HCT116 (cell line): Measurements from ENCODE around the gene XYLT1. TPM values are rescaled to one million over a fixed set of nuclear protein-coding genes. Genes with fewer than 3 reads are reported as not detected.

ENCODE experiments used
- ATAC-seq: fragments of 200-7000 bp; cut with Tn5 transposase; 2 replicates; pipeline ENCODE4 v1.9.1; 2020; ENCODE audit warnings: mild to moderate bottlenecking, moderate library complexity
- BruUV-seq: library from RNA; stranded (reverse); fragments of 400-500 nt; replicated peaks from 2 replicates; lab custom pipeline; 2021; lab: Mats Ljungman, UMichigan
- CTCF ChIA-PET: fragments of 300-600 bp; sonication (Branson Sonifier 250); formaldehyde crosslinking; loops from one replicate; lab custom pipeline; 2021; ENCODE audit warnings: antibody characterized with exemption; lab: Charles Lee
- POLR2A ChIA-PET: fragments of 300-600, 350-600 bp; sonication (Branson Sonifier 250); formaldehyde crosslinking; loops from one replicate; lab custom pipeline; 2021; ENCODE audit warnings: antibody characterized with exemption; lab: Charles Lee
- RAD21 ChIA-PET, 2 experiments: fragments of 300-600 bp; sonication (Branson Sonifier 250); formaldehyde crosslinking; loops; one replicate each; lab custom pipeline; 2023; ENCODE audit warnings: low total read pairs in 2 of 2; ENCODE audit not compliant: uncharacterized antibody in 2 of 2, unreplicated experiment in 2 of 2, low non-redundant PET in 1 of 2; lab: Charles Lee
- DNase-seq: peaks from one replicate; pipeline ENCODE4 v3.0.0-alpha.2; 2010; ENCODE audit warnings: low read depth, low spot score
- H2AFZ ChIP-seq: fragments of 200-600 bp; shearing (Covaris generic), sonication (generic); 2 replicates; pipeline ENCODE4 v1.6.1; 2017; ENCODE audit warnings: low read depth, mixed run types, mixed read lengths, antibody characterized with exemption, low read length; ENCODE audit not compliant: poor library complexity, severe bottlenecking
- H3K27ac ChIP-seq: 2 replicates; pipeline ENCODE4 v1.5.1; 2012; ENCODE audit warnings: low read depth, low read length
- H3K27me3 ChIP-seq: fragments of 200-600 bp; sonication (generic); 2 replicates; pipeline ENCODE4 v1.6.1; 2016; ENCODE audit warnings: mixed run types, low read length, mixed read lengths; ENCODE audit not compliant: insufficient read depth
- H3K36me3 ChIP-seq, 2 experiments: fragments of 200-500 bp in 1 of 2; fragments of 200-600 bp in 1 of 2; sonication (Bioruptor generic) in 1 of 2; sonication (generic) in 1 of 2; 2 replicates each; pipeline versions ENCODE4 v1.5.1 to v1.6.1; 2014 to 2016; ENCODE audit warnings: low read length in 2 of 2, inconsistent platforms in 1 of 2, mixed read lengths in 1 of 2, mixed run types in 1 of 2; ENCODE audit not compliant: insufficient read depth in 2 of 2, control insufficient read depth in 1 of 2
- H3K4me1 ChIP-seq, 2 experiments: fragments of 200-600 bp in 1 of 2; sonication (generic) in 1 of 2; 2 replicates each; pipeline versions ENCODE4 v1.5.1 to v1.6.1; 2012 to 2017; ENCODE audit warnings: low read length in 2 of 2, inconsistent platforms in 1 of 2, mild to moderate bottlenecking in 1 of 2, mixed read lengths in 1 of 2, mixed run types in 1 of 2, moderate library complexity in 1 of 2; ENCODE audit not compliant: insufficient read depth in 2 of 2, control insufficient read depth in 1 of 2
- H3K4me2 ChIP-seq: fragments of 200-600 bp; sonication (generic); 2 replicates; pipeline ENCODE4 v1.6.1; 2017; ENCODE audit warnings: mixed run types, low read length, mixed read lengths
- H3K4me3 ChIP-seq, 2 experiments: fragments of 200-600 bp in 1 of 2; sonication (generic) in 1 of 2; replicated peaks in 1 of 2; 2 replicates each; pipeline ENCODE4 v1.5.1; 2011 to 2016; ENCODE audit warnings: low read length in 2 of 2, control low read depth in 1 of 2, low read depth in 1 of 2, mild to moderate bottlenecking in 1 of 2, mixed read lengths in 1 of 2, mixed run types in 1 of 2
- H3K79me2 ChIP-seq: fragments of 200-600 bp; sonication (generic); 2 replicates; pipeline ENCODE4 v1.6.1; 2017; ENCODE audit warnings: mild to moderate bottlenecking, mixed run types, low read length, moderate library complexity, mixed read lengths; ENCODE audit not compliant: insufficient read depth
- H3K9ac ChIP-seq: fragments of 200-600 bp; sonication (generic); 2 replicates; pipeline ENCODE4 v1.6.1; 2016; ENCODE audit warnings: low read length, mixed read lengths
- H3K9me2 ChIP-seq: fragments of 200-600 bp; sonication (generic), shearing (Covaris generic); 2 replicates; pipeline ENCODE4 v1.6.1; 2017; ENCODE audit warnings: mixed run types, mild to moderate bottlenecking, moderate library complexity; ENCODE audit not compliant: insufficient read depth
- H3K9me3 ChIP-seq, 2 experiments: fragments of 200-500 bp in 1 of 2; fragments of 200-600 bp in 1 of 2; sonication (Bioruptor generic) in 1 of 2; sonication (generic) in 1 of 2; 2 replicates each; pipeline ENCODE4 v1.6.1; 2014 to 2017; ENCODE audit warnings: low read length in 2 of 2, mixed read lengths in 2 of 2, inconsistent platforms in 1 of 2, low read depth in 1 of 2, mild to moderate bottlenecking in 1 of 2, mixed run types in 1 of 2, moderate library complexity in 1 of 2; ENCODE audit not compliant: control insufficient read depth in 1 of 2, insufficient read depth in 1 of 2
- H4K20me1 ChIP-seq: fragments of 200-600 bp; sonication (generic), shearing (Covaris generic); 2 replicates; pipeline ENCODE4 v1.6.1; 2017; ENCODE audit warnings: mixed run types, mild to moderate bottlenecking, moderate library complexity; ENCODE audit not compliant: insufficient read depth
- CBX3 ChIP-seq: IDR thresholded peaks from 2 replicates; pipeline ENCODE4 v1.6.1; 2012; ENCODE audit warnings: low read depth
- CEBPB ChIP-seq: IDR thresholded peaks from 2 replicates; pipeline ENCODE4 v1.6.1; 2012; ENCODE audit warnings: low read depth
- EGR1 ChIP-seq: IDR thresholded peaks from 2 replicates; pipeline ENCODE4 v1.6.1; 2012; ENCODE audit warnings: low read depth
- ELF1 ChIP-seq: IDR thresholded peaks from 2 replicates; pipeline ENCODE4 v1.6.1; 2012; ENCODE audit warnings: low read depth, borderline replicate concordance
- EZH2phosphoT487 ChIP-seq: fragments of 200-600 bp; IDR thresholded peaks from 2 replicates; pipeline ENCODE4 v1.6.1; 2018; ENCODE audit warnings: antibody characterized with exemption, borderline replicate concordance
- JUND ChIP-seq: IDR thresholded peaks from 2 replicates; pipeline ENCODE4 v1.6.1; 2012
- POLR2AphosphoS5 ChIP-seq: IDR thresholded peaks from 2 replicates; pipeline ENCODE4 v1.6.1; 2011; ENCODE audit warnings: mild to moderate bottlenecking, low read depth, low read length, moderate library complexity
- RAD21 ChIP-seq: IDR thresholded peaks from 2 replicates; pipeline ENCODE4 v1.6.1; 2012; ENCODE audit warnings: low read depth, mild to moderate bottlenecking
- SIN3A ChIP-seq: IDR thresholded peaks from 2 replicates; pipeline ENCODE4 v1.6.1; 2012; ENCODE audit warnings: low read depth
- TCF7L2 ChIP-seq: IDR thresholded peaks from 2 replicates; pipeline ENCODE4 v1.7.0; 2011; ENCODE audit warnings: borderline replicate concordance, inconsistent platforms; ENCODE audit not compliant: insufficient read depth, insufficient read length; ENCODE audit errors: extremely low read depth
- YY1 ChIP-seq: IDR thresholded peaks from 2 replicates; pipeline ENCODE4 v1.6.1; 2011; ENCODE audit warnings: low read length, low read depth, moderate library complexity, mild to moderate bottlenecking; ENCODE audit not compliant: insufficient replicate concordance; ENCODE audit errors: extremely low read depth
- intact Hi-C: fragments of 100-400 bp; cut with micrococcal nuclease; formaldehyde crosslinking; loops from 2 replicates; pipeline ENCODE4 v1.10.0; 2022
- total RNA-seq: library from RNA; stranded (reverse); gene quantifications from one replicate; pipeline ENCODE4 v1.2.1, GENCODE V29; 2021; ENCODE audit not compliant: unreplicated experiment
- TF ChIP-seq, protein P1 (sequence below): IDR thresholded peaks from 2 replicates; pipeline ENCODE4 v1.6.1; 2012; ENCODE audit warnings: low read depth
- TF ChIP-seq, protein P2 (sequence below), 3 experiments: fragments of 200-600 bp in 1 of 3; sonication (generic) in 1 of 3; IDR thresholded peaks in 2 of 3; conservative IDR thresholded peaks in 1 of 3; 2 replicates each; pipeline ENCODE4 v1.5.1; 2012 to 2017; ENCODE audit warnings: low read depth in 2 of 3, low read length in 2 of 3, antibody characterized with exemption in 1 of 3, borderline replicate concordance in 1 of 3, control low read depth in 1 of 3, mild to moderate bottlenecking in 1 of 3, mixed read lengths in 1 of 3, mixed run types in 1 of 3, moderate library complexity in 1 of 3; ENCODE audit not compliant: insufficient read depth in 1 of 3
- TF ChIP-seq, protein P3 (sequence below): IDR thresholded peaks from 2 replicates; pipeline ENCODE4 v1.6.1; 2011; ENCODE audit warnings: mild to moderate bottlenecking, low read length, moderate library complexity; ENCODE audit not compliant: insufficient replicate concordance; ENCODE audit errors: extremely low read depth
- TF ChIP-seq, protein P4 (sequence below): IDR thresholded peaks from 2 replicates; pipeline ENCODE4 v1.6.1; 2012
- TF ChIP-seq, protein P5 (sequence below): IDR thresholded peaks from 2 replicates; pipeline ENCODE4 v1.6.1; 2012

XYLT1 gene
- total RNA-seq, 1 experiment from 2014 or later = 4.5 TPM

DNA sequence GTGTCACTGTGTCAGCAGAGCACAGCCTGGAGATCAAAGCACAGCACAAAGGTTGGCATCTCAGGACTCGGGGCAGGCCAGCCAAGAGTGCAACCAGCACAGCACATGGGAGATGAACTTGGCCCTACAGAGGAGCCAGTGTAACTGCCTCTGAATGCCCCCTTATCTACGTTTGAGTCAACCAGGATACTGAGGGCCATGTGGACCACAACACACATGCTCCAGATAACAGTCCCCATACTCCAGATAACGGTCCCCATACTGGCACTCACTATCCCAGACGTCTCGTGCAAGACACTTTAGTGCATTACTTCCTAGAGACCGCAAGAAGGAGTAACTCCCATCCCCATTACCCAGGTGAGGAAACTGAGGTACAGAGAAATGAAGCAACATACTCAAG lies 88.2 kb downstream of the XYLT1 start:
- POLR2A ChIA-PET = no interaction called here

More for the DNA sequence above, 88.2 kb downstream of the XYLT1 start:
- no peak overlapping the region for H2AFZ ChIP-seq
- peaks cover 32% of the 10 kb centered on the region; the same call in 1 of the 2 replicates for H3K27me3 ChIP-seq
- TF ChIP-seq SIN3A = no peak
- TF ChIP-seq, protein P1, sequence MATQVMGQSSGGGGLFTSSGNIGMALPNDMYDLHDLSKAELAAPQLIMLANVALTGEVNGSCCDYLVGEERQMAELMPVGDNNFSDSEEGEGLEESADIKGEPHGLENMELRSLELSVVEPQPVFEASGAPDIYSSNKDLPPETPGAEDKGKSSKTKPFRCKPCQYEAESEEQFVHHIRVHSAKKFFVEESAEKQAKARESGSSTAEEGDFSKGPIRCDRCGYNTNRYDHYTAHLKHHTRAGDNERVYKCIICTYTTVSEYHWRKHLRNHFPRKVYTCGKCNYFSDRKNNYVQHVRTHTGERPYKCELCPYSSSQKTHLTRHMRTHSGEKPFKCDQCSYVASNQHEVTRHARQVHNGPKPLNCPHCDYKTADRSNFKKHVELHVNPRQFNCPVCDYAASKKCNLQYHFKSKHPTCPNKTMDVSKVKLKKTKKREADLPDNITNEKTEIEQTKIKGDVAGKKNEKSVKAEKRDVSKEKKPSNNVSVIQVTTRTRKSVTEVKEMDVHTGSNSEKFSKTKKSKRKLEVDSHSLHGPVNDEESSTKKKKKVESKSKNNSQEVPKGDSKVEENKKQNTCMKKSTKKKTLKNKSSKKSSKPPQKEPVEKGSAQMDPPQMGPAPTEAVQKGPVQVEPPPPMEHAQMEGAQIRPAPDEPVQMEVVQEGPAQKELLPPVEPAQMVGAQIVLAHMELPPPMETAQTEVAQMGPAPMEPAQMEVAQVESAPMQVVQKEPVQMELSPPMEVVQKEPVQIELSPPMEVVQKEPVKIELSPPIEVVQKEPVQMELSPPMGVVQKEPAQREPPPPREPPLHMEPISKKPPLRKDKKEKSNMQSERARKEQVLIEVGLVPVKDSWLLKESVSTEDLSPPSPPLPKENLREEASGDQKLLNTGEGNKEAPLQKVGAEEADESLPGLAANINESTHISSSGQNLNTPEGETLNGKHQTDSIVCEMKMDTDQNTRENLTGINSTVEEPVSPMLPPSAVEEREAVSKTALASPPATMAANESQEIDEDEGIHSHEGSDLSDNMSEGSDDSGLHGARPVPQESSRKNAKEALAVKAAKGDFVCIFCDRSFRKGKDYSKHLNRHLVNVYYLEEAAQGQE = no peak
- no peak for TF ChIP-seq CBX3
- TF ChIP-seq, protein P2, sequence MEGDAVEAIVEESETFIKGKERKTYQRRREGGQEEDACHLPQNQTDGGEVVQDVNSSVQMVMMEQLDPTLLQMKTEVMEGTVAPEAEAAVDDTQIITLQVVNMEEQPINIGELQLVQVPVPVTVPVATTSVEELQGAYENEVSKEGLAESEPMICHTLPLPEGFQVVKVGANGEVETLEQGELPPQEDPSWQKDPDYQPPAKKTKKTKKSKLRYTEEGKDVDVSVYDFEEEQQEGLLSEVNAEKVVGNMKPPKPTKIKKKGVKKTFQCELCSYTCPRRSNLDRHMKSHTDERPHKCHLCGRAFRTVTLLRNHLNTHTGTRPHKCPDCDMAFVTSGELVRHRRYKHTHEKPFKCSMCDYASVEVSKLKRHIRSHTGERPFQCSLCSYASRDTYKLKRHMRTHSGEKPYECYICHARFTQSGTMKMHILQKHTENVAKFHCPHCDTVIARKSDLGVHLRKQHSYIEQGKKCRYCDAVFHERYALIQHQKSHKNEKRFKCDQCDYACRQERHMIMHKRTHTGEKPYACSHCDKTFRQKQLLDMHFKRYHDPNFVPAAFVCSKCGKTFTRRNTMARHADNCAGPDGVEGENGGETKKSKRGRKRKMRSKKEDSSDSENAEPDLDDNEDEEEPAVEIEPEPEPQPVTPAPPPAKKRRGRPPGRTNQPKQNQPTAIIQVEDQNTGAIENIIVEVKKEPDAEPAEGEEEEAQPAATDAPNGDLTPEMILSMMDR (IDR thresholded peaks at IDR 0.05 in 2 of 3, conservative IDR thresholded peaks at IDR 0.05 in 1 of 3; ENCODE audit: borderline replicate concordance in 1 of 3, insufficient read depth in 1 of 3, low read depth in 2 of 3, low read length in 2 of 3) = no peak
- no peak for TF ChIP-seq EGR1
- TF ChIP-seq, protein P3, sequence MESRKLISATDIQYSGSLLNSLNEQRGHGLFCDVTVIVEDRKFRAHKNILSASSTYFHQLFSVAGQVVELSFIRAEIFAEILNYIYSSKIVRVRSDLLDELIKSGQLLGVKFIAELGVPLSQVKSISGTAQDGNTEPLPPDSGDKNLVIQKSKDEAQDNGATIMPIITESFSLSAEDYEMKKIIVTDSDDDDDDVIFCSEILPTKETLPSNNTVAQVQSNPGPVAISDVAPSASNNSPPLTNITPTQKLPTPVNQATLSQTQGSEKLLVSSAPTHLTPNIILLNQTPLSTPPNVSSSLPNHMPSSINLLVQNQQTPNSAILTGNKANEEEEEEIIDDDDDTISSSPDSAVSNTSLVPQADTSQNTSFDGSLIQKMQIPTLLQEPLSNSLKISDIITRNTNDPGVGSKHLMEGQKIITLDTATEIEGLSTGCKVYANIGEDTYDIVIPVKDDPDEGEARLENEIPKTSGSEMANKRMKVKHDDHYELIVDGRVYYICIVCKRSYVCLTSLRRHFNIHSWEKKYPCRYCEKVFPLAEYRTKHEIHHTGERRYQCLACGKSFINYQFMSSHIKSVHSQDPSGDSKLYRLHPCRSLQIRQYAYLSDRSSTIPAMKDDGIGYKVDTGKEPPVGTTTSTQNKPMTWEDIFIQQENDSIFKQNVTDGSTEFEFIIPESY = no peak
- no peak for TF ChIP-seq POLR2AphosphoS5
- no peak for TF ChIP-seq RAD21
- TF ChIP-seq, protein P4, sequence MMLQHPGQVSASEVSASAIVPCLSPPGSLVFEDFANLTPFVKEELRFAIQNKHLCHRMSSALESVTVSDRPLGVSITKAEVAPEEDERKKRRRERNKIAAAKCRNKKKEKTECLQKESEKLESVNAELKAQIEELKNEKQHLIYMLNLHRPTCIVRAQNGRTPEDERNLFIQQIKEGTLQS = no peak
- no peak for TF ChIP-seq ELF1
- no peak for TF ChIP-seq CEBPB
- TF ChIP-seq JUND = no peak
- TF ChIP-seq, protein P5, sequence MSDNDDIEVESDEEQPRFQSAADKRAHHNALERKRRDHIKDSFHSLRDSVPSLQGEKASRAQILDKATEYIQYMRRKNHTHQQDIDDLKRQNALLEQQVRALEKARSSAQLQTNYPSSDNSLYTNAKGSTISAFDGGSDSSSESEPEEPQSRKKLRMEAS = no peak
- no peak for TF ChIP-seq EZH2phosphoT487
- no peak for TF ChIP-seq TCF7L2
- no peak for TF ChIP-seq YY1
- H3K9me3 ChIP-seq = no peaks in the 10 kb centered on the region
- H3K79me2 ChIP-seq = no peaks in the 10 kb centered on the region
- no peak overlapping the region for H3K27ac ChIP-seq
- ATAC-seq (no peak), DNase-seq (no peak)
- no peaks in the 10 kb centered on the region for H3K9me2 ChIP-seq
- CTCF ChIA-PET = no interaction called here
- RAD21 ChIA-PET = no interaction called here
- H3K9ac ChIP-seq = no peak overlapping the region
- H3K4me2 ChIP-seq = no peak overlapping the region
- BruUV-seq = no TSS peak
- intact Hi-C loops = no loop called here
- no peaks in the 10 kb centered on the region for H4K20me1 ChIP-seq
- H3K36me3 ChIP-seq = no peaks in the 10 kb centered on the region
- no peaks in the 10 kb centered on the region for H3K4me1 ChIP-seq
- H3K4me3 ChIP-seq = no peak overlapping the region
